HG03097 (cell line): ENCODE results near the gene CCR5.

Source experiments
- ATAC-seq: cut with Tn5 transposase; IDR thresholded peaks from one replicate; pipeline ENCODE4 v1.9.1; 2021; ENCODE audit not compliant: unreplicated experiment, low FRiP score

The CCR5 gene

DNA sequence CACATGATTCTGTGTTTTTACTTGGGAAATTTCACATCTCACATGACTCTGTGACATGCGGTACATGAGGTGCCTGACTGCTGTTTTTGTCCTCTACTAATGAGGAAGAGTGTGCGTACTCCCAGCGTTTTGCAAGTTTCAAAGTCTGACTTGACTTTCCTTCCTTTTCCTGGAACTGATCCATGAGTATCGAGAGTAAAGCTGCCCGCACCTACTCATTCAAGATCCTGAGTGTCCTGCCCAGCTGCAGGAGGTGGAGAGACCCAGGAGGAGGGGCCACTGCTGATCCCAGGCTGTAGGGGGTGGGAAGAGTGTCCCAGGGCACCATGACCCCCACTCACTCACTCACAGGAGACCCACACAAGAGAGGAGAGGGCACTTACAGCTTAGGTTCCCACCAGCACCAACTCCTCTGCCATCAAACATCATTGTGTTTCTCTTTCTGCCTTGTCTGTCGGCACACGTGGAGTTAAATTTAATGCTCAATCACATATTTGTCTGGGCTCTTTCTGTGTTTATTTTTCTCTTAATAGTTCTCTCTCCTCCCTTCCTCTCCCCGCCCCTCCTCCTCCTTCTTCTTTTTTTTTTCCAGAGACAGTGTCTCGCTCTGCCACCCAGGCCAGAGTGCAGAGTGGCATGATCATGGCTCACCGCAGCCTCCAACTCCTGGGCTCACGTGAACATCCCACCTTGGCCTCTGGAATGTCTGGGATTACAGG, 34.7 kb downstream of the CCR5 start:
- ATAC-seq, result no peak

DNA sequence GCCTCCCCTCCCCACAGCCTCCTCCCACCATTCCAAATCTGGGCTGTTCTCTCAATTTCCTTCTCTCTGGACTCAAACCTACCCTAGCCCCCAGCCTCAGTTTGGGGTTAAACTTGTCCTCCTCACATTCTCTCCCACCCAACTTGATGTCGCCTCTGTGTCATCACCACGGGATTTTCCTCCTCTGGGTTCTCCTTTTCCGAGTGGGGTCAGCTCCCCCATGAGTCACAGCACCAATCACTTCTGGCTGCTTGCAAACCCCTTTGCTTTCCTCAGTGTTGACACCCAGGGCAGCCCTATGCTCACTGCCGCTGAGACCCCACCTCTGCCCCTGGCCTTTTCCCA, 35.7 kb downstream of the CCR5 start:
- no peak for ATAC-seq

DNA sequence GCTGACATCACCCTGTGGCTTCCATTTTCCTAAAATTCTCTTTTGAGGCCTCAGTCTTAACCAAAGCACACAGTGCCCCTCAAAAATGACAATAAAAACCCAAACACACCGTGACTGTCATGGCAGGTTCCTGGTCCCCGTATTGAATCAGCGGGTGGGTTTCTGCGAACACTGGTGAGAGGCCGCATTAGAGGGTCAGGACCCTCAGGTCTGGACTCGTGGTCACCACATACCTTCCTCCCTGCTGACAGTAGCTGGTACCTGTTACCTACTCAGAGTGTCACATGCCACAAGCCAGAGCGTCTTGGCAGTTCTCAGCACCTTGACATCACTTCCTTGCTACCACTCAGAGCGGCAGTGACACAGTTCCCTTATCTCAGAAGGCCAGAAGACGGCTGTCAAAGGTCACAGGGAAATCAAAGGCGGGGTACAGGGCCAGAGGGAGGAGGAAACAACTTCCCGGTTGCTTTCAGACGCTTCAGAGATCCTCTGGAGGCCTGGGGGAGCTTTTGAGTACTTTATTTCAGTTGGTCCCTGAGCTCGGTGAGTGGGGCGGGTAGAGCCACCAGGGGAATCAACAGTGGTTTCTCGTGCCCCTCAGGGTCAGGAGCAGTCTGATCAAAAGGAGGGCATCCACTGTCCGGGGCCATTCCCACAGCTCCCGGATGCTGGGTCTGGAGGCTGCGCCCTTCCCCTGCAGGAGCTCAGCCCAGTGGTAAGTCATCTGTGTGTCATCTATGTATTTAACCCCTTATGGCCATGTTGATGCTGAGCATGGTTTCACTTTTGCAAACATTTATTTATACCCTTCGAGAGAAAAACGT, 36.3 kb downstream of the CCR5 start, which contains the start of the genes CCR5AS and CCRL2:
TSS of gene CCR5AS (minus strand) at position 279 of the 824 bp plus-strand sequence.
TSS of gene CCRL2 (plus strand) at position 472 of the 824 bp plus-strand sequence. CDS start 821 bp downstream, outside the sequence.
- no peak for ATAC-seq

DNA sequence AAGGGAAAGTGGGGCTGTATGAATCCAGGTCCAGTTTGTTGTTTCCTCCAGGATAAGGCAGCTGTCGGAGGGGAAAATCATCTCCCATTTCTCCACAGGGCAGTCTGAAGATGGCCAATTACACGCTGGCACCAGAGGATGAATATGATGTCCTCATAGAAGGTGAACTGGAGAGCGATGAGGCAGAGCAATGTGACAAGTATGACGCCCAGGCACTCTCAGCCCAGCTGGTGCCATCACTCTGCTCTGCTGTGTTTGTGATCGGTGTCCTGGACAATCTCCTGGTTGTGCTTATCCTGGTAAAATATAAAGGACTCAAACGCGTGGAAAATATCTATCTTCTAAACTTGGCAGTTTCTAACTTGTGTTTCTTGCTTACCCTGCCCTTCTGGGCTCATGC, 37.2 kb downstream of the CCR5 start:
- ATAC-seq, result no peak

DNA sequence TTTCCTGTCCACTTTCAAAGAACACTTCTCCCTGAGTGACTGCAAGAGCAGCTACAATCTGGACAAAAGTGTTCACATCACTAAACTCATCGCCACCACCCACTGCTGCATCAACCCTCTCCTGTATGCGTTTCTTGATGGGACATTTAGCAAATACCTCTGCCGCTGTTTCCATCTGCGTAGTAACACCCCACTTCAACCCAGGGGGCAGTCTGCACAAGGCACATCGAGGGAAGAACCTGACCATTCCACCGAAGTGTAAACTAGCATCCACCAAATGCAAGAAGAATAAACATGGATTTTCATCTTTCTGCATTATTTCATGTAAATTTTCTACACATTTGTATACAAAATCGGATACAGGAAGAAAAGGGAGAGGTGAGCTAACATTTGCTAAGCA, 38.1 kb downstream of the CCR5 start:
- no peak for ATAC-seq

DNA sequence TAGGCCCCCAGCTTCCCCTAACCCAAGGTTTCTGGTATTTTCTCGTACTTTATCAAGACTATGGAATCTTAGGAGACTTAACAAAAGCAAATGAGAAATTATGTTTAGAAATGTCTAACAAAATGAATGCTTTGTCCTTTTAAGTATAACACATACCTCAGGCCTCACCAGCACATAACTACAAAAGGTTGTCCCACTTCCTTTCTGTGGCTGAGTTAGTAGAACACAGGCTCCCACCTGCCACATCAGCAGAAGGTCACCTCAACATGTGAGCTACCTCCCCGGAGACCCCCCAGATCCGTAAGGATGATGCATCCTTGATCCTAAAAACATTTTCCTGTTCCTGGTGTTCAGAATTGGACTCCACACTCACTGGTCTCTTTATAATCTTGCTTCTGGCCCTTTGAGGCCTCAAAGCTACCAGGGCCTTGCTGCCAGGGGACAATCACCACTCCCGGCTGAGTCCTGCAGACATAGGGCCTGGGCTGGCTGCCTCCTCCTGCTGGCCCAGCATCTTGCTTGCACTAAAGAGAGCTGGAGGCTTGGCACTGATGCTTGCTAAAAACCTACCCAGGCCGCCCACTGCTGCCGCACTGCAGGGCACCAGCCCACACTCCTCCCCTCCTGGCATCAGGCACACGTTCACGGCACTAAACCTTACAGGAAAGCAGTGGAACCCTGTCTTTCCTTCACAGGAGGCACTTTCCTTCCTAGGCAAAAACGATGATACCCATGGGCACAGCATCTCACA, 39.2 kb downstream of the CCR5 start:
- no peak for ATAC-seq

DNA sequence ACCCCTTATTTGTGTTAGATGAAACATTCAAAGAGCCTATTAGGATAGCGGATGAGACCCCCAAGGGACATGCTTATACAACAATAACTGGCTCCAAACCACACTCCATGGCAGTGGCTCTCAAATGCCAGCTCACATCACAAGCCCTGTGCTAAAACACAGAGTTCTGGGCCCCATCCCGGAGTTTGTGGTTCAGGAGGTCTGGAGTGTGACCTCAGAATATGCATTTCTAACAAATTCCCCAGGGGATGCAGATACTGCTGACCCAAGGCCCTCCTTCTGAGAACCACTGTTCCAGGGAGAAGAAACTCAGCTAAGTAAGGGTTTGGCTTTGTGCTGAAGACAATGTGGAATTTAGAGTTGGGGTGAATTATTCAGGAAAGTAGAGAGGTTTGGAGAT, 39.9 kb downstream of the CCR5 start:
- no peak for ATAC-seq

DNA sequence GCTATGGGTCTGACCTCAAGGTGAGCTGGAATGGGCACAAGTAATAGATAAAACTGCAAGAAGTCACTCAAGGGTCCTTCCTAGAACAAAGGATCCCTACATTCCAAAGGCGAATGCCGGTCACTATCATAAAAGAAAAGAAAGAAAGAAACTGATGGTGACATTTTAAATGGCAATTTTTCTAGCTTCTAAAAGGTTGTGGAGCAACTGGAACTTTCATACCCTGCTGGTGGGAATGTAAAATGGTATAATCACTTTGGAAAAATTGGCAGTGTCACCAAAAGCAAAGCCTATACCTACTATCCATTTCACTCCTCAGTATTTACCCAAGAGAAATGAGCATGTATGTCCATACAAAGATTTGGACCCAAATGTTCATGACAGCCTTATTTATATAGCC, 40.5 kb downstream of the CCR5 start:
- no peak for ATAC-seq

DNA sequence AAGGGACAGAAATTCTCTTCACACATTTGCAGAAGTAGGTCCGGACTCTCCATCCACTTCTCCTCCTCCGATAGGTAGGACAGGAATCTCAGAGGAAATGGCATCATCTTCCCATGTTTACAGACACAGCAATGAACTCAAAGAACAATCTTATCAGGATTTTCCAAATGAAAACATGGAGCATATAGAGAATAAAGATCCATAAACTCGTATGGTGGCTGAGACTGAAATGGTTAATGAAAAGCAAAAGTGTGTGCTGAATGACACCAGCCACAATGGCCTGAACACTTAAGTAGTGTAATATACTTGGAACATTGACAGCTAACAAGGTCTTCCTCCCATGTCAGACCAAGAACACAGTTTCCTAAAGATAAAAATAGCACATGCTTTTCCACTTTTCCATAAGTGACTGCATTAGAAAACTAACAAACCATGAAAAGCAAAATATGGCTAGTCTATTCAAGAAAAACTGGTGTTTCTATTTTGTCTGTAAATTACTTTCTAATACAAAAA, 42.1 kb downstream of the CCR5 start:
- no peak for ATAC-seq

DNA sequence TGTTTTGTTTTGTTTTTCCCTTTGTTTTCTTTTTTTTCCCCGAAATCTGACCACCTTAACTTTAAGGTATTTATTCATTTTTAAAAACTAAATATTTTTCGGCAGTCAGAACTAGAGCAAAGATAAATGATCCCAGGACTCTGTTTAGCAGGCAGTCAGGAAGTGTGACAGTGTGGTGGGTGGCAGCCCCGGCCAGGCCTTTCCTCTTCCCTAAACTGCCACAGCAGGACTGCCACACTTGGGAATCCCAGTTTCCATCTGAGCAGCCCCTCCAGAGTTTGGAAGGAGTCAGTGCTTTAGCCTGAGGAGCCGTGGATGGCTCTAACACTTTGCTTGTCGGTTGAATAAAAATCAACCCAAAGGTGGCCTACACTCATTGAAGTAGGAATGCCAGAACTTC, 43.2 kb downstream of the CCR5 start:
- no peak for ATAC-seq

DNA sequence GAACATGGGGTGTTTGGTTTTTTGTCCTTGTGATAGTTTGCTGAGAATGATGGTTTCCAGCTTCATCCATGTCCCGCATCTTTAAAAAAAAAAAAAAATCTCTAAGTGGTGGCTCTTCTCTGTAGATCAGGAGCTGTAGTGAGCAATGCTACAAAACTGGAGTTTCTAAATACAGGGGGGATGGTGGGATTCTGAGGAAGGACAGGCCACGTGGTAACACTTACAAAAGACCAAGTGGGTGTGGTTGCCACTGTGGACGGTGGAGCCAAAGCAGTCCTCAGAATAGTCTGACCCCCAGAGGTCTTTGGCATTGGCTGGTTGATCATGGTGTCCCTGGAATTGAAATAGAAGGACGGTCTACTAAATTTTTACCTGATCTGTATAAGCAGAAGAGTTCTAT, 44.0 kb downstream of the CCR5 start:
- ATAC-seq, result no peak

DNA sequence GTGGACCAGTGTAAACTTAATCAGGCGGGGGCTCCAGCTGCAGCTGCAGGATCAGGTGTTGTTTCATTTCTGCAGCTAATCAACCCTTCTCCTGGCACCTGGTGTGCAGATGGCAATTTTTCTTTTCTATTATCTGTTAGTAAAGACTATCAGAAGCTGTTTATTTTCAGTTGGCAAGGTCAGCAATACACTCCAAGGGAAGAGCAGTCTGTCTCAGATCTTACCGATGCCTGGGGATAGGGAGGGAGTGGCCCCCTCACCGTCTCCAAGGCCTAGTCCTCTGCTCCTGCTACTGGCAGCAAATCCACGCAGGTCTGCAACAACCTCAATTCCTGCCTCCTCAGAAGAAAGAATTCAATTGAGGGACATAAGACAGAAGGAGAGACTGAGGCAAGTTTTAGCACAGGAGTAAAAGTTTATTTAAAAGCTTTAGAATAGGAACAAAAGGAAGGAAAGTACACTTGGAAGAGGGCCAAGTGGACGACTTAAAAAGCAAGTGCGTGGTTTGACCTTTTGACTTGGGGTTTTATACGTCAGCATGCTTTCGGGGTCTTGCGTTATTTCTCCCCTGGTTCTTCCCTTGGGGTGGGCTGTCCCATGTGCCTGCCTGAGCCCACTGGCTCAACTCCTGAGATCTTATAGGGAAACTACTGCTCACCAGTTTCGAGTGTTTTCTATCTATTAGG, 45.5 kb downstream of the CCR5 start:
- no peak for ATAC-seq

DNA sequence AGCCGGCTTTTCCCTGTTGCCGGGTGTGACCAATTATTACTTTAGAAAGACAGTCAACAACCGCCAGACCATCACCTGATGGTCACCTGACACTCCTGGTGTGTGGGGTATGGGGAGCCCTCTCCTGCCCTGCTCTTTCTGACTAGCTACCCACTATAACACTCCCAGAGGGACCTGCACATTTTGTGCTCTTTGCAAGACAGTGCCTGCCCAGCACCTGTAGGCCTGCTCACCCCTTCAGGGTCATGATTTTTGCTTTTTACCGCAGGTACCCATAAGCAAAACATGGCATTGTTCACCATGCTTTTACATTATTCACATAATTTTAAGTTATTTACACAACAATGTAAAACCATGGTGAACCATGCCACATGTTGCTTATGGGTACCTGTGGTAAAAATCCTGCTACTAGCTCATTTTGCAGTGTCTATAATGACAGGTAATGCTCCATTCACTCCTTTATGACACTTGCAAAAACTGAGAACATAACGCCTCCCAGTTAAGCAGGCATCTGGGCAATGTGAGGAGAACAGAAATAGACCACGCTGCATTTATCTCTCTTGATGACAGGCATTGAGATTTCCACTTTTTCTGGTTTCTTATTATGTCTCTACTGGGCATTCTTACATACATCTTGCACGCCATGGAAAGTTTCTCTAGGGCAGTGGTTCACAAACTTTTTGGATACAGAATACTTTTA, 46.2 kb downstream of the CCR5 start:
- no peak for ATAC-seq

DNA sequence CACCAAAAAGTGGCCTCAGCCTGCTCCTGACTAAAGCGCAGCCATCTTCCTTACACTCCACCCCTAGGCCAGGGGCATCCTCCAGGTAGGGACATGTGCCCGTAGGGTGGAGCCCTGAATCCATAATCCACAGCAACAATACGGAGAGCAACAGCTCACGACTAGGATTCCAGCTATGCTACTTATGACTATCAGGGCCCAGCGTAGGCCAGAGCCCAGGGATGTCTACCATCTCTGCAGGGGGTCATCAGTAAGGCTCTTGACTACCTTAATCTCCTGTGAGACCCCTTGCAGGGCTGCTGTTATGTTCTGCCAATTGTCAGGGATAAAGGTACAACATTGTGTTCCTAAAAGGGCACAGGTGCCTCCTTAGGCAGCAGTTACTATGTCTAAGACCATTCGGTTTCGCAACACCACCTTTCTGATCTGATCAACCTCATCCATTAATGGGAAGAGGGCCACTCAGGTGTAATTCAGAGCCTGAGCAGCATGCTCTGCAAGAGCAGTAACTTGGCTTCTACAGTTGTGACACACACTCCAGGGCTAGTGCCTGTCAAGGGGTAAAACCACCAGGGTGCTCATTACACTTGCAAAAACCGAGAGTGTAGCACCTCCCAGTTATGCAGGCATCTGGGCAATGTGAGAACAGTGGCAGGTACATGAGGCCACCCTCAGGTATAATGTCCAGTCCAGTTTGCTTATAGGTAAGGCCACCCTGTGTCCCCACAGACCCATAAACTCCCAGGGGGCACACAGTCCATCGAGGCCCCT, 47.3 kb downstream of the CCR5 start:
- no peak for ATAC-seq

DNA sequence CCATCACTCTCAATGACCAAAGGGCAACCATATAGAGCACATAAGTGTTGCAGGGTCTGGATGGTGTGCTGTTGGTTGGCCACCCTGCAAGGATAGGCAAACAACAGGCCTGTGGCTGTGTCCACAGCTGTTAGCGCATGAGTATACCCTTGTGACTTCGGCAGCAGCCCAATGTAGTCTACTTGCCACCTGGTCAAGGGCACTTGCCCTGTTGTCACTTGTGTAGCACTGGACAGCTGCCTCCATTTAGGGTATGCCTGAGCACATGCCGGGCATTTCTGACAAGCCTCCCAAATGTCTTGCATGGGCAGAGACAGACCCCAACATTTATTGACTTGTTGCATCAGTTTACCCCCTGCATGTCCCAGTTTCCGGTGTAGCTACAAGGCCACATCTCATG, 49.1 kb downstream of the CCR5 start:
- no peak for ATAC-seq

DNA sequence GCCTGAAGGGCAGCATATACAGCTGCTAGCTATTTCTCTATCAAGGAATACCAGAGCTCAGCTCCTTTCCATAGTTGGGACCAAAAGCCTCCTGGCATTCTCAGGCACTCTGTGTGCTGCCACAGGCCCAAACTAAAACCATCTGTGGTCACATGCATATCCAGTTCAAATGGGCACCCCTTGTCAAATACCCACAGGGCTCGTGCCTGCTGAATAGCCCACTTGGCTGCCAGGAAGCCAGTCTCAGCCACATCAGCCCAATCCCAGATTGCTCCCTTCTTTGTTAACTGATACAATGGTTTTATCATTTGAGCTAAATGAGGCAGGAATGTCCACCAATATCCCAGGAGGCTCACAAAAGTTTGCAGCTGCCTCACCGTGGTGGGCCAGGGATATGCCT, 50.2 kb downstream of the CCR5 start:
- ATAC-seq, result no peak

DNA sequence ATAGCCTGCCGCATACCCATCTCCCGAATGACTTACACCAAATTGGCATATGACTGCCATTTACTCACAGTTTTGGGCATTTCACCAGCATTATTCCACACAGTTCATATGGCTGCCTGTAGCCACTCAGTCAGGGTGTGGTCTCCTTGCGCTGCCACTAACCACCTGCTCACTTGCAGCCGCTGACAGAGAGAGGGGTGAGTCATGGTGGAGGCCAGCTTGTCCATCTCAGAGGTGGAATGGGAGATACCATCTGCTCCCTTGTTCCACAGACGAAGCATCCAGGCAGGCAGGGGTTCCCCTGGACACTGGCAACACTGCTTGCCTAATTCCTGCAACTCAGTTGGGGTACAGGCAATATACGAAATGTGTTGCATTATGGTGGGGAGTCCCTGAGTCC, 51.9 kb downstream of the CCR5 start:
- ATAC-seq, result no peak

DNA sequence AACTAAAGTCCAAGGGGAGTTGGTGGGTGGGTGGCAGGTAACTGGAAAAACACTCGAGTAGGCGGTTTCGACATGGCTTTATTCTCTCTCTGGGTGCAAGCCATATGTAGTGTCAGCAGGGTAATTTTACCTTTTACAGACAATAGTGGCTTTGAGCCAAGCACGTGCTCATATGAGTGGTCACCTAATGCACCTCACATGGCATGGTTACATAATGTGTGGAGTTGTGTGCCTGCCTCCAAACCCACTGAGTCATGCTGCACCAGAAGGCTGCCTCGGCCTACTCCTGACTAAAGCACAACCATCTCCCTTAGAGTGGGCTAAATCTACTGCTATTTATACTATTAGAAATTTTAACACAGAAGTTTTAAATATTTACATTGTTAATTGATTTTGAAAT, 52.8 kb downstream of the CCR5 start:
- ATAC-seq, result no peak
